HG02642 (cell line): ENCODE data around the gene RNF224.

Experiments used
- ATAC-seq: cut with Tn5 transposase; IDR thresholded peaks from one replicate; pipeline ENCODE4 v1.9.1; 2021; ENCODE audit warnings: mild to moderate bottlenecking; ENCODE audit not compliant: unreplicated experiment, poor library complexity

Gene RNF224

DNA sequence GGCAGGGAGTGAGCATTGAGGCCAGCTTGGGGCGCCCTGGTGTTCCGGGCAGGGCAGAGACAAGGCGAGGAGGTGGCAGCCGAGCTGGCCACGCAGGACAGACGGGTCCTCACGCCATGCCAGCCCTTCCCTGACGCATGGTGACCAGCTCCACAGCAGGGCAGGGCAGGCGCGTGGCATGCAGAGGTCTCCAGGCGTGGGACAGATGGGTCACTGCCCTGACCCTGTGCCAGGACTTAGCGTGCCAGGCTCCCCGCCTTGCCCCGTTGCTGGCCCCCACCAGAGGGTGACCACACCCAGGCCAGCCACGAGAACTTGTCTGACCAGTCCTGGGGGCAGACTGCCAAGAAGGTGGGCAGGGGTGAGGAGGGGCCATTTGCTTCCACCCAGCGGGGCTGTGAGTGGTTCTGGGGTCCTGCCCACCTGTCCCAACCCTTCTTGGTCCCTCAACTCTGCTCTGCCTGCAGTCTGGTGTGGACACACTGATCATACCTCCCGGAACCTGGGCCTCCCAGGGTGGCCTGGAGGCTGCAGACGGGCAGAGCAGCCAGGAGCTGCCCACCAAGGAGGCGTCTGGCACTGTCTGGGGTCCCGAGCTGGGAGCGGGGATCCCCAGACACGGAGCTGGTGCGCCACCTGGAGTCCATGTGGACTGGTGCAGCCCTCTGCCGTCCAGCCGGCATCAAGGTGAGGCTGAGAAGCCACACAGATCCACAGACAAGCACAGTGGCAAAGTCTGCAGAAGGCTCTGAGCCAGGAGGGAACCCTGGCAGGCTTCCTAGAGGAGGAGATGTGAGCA is at the start of gene RNF224:
Gene RNF224 (plus strand): TSS at position 449 of the 799 bp plus-strand sequence. CDS start 834 bp downstream, outside the sequence.
- ATAC-seq, result no peak

DNA sequence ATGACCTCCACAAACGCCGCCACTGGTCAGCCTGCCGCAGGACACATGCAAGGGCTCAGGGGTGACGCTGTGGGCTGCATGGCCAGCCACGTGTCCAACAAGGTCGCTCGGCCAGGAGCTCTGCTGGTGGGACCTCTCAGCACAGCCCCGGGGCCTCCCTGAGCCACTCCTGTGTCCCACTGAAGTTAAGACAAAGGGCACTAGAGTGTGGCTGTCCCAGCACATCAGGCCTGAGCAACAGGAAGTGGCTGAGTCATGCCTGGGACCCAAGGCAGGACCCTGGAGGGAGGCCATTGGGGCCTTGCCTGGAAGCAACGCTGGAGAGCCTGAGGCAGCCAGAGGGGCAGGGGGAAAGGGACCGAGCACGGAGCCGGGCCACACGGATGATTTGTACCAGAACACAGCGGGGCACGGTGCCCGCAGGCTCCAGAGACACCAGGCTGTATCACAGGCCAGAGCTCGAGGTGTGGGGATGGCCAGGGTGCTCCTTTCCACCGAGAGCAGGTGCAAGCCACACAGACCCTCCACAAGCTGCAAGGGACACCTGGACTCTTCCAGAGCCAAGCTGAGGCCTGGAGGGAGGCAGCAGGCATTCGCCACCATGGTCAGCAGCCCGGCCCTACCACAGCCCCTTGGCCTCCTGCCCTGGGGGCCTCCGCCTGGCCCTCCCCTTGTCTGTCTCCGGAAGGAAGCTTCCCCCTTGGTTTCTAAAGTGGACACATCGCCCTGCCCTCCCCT is 48.9 kb upstream of the RNF224 start:
- no peak for ATAC-seq

DNA sequence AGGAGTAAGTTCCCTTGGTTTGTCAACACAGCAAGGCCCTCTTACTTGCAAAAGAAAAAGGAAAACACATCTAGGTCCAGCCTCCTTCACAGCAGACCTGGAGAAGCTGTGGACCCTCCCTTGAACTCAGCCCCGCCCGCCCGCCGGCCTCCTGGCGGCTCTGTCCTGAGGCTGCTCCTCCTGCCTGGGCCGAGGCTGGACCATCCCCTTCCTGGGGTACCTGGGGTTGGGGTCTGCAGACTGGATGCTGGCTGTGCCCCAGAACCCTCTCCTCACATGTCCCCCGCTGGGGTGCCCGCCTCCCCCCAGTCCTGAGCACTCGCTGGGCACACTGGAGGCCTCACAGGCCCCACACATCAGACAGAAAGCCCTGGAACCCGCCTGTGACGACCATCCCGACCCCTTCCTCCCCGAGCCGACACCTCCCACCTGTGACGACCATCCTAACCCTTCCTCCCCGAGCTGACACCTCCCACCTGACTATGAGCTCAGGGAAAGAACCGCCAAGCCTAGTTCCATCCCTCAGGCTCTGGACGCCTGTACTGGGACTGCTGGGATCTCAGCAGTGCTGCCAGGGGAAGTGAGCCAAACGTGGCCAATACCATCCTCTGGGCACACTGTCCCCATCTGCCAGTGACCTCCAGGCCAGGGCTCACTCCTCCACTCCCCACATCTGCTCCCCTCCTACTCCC is 48.2 kb upstream of the RNF224 start:
- no peak for ATAC-seq

DNA sequence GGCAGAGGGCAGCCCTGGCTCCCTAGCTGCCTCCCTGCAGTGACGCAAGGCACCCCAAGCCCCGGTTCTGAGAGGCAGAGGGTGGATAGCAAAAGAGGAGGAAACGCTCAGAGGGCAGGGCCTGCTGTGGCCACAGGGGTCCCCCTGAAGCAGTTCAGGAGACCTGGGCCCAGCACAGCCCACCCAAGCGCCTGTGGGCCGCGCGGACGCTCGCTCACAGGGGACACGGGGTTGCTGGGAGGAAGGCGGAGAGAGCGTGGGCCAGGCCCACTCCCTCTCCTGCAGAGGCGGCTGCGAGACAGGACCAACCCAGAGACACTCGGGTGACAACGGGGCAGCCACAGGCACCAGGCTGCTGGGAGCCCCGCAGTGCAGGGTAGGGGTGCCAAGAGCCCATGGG is 47.5 kb upstream of the RNF224 start:
- ATAC-seq, result no peak

DNA sequence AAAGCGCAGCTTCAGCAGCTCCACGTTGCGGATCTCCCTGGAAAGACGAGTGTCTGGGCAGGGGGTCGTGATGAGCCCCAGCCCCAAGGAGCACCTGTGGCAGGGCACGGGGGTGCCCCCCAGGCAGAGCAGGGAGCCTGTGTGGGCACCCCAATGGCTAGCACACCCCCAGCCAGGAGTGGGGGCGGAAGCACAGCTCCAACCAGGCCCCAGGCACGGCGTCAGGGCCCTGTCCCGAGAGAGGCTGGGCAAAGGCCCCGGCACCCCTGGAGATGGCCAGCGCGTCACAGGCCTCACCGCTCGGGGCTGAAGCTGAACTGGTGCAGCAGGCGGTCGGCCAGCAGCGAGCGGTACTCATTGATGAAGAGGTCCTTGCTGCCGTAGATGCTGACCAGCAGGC is 46.8 kb upstream of the RNF224 start:
- no peak for ATAC-seq

DNA sequence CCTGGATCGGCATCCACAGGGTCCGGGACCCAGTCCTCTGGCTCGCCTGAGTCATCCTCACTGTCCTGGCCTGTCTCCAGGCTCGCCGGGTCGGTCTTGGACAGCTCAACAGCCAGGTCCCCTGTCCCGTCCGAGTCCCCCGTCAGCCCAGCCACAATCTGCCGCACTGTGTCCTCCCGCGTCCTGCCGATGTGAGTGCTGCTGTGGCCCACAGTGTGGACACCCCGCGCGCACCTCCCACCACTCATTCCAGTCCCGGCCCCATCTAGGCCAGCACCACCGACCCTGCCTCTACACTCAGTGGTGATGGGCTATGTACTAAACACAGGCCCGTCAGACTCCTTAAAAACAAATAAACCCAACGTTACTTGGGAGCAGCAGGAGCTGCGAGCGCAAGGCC is 45.6 kb upstream of the RNF224 start:
- ATAC-seq, result no peak

DNA sequence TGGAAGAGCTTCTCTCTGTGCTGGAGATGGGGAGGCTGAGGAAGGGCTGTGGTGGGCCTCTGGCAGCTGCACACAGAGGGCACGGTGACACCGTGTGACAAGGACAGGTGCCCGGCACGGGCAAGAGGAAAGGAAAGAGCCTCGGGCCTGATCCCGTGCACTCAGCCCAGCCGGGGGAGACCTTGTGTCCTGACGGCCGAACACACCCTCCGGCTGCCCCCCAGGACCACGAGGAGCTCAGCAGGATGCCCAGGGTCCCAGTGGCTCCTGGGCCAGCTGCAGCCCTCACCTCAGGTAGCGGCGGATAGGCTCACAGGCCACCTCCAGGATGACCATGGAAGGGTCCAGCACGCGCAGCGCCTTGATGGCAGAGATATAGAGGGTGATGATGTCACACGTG is 44.5 kb upstream of the RNF224 start:
- ATAC-seq, result no peak

DNA sequence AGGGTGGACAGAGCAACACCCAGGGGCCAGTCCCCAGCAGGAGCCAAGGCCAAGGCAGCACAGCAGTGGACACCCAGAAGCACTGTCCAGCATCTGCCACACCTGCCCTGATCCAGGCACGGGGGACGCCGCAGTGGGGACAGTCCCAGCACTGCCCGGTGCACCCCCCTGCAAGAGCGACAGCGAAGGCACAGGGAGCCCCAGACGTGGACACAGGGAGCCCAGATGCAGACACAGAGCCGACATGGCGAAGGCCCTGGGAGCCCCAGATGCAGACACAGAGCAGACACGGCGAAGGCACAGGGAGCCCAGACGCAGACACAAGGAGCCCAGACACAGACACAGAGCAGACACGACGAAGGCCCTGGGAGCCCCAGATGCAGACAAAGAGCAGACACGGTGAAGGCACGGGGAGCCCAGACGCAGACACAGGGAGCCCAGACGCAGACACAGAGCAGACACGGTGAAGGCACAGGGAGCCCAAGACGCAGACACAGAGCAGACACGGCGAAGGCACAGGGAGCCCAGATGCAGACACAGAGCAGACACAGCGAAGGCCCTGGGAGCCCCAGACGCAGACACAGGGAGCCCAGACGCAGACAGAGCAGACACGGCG is 43.2 kb upstream of the RNF224 start:
- no peak for ATAC-seq

DNA sequence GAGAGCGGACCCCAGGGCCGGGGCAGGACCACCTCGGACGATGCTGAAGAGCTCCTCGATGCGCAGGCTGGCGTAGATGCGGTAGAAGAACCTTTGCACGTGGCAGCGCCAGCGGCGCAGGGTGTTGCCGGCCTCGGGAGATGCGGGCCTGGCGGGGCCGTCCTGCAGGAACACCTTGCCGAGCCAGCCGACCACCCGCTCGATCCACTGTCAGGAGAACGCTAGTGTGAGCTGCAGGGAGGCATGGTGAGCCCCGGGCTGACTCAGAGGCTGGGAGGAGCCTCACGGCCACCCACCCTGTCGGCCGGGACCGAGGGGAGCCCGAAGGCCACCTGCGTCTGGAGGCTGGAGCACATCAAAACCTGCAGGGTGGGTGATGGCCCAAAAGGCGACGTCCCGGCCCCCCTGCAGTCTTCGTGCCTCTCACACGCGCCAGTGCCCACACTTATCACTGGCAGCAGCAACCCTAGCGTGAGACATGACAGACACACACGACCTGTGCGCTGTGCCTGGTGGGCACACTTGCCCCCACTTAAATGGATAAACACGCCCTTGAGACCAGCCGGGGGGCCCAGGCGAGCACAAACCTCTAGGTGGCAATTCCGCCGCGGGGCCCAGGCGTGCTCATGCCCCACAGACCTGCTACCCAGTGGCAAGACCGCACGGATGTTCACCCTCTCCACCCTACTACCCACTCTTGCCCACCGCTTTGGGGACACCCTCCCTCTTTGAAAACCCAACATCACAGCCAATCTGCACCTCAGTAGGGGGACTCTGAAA is 42.2 kb upstream of the RNF224 start:
- ATAC-seq, result no peak

DNA sequence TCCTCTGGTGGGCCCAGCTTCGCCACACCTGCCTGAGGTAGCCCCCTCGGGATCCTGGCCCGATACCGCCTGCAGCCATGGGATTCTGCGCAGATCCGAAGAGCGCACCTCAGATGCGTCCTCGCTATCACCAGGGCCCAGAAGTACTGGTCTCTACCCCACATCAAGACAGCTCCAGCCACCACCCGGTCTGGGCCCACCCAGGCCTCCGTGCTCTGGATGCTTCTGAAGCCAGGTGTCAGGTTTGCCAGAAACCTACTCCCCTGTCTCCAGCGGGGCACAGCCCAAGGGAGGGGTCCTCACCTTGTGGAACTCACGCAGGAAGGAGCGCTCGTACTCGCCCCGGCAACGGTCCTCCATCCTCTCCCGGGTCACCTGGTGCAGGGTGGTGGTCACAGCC is 41.4 kb upstream of the RNF224 start:
- ATAC-seq, result no peak

DNA sequence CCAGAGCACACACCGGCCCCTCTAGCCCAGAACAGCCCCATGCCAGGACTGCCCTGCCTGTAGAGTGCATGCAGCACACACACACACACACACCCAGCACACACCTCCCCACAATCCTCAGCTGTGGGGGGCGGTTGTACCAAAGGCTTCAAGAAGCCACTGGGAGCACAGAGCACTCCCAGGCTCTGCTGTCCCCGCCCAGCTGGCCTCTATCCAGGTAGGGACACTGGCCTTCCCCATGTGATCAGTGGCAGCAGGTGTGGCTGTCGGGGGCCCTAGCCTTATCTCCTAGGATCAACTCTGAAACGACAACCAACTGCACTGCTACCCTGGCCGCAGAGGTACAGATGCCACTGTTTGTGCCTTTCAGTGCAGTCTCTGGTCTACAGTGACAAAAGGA is 40.9 kb upstream of the RNF224 start:
- no peak for ATAC-seq

DNA sequence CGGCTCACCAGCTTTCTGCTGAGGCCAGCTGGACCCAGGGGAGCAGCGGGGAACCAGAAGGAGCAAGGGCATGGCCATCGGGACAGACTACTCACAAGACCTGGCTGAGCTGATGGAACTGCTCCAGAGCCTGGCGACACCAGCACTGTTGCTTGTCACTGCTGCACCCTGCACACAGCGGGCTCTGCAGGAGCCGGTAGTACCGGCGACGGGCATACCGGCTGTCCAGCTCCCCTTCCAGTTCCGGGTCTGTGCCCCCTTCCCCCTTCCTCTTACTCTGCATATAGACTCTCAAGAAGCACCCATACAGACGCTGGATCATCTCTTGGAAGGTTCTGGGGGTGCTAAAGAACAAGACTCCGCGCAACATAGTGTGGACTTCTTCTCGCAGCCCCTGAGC is 39.9 kb upstream of the RNF224 start:
- ATAC-seq, result no peak

DNA sequence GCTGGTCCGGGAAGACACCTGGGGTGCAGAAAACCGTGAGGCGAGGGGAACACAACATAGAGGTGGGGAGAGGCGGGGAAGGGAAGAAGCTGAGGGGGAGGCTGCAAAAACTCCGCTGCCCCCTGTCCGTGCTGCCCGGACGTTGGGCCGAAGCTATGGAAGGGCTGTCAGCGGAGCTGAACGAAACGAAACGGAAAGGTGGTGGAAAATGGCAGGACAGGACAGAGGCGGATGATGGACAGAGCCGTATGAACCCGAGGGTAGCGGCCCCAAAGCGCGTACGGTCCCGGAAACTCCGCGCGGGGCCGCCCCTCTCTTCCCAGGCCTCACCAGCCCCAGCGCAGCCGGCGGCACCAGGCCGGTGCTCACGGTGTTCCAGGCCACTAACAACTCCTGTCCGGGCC is 39.2 kb upstream of the RNF224 start:
- no peak for ATAC-seq

DNA sequence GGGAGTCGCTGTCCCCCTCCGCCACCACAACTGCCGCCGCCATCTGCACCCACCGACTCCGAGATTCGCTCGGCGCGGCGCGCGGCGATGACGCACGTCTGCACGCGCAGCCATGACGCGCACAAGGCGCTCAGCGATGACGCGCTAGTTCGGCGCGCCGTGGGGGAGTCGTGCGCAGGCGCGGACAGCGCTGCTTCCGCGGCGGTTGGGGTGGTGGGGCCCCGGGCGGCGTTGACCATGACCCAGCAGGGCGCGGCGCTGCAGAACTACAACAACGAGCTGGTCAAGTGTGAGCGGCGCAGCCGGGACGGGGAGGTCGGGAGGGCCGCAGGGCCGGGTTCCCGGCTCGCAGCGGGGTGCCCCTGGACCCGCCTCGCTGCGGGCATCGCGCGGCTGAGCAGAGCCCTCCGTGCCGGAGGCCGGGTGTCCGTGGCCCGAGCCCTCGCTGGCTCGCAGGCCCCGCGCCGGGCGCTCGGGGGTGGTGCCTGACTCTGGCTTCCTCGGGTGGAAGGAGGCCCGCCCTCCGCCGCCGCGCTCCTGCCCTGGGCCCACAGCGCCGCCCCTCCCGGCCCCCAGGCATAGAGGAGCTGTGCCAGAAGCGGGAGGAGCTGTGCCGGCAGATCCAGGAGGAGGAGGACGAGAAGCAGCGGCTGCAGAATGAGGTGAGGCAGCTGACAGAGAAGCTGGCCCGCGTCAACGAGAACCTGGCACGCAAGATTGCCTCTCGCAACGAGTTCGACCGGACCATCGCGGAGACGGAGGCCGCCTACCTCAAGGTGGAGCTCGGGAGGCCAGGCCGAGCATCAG is 38.6 kb upstream of the RNF224 start, which contains the start of the genes ANAPC2 and SSNA1:
Gene ANAPC2 (minus strand): TSS at position 71 of the 807 bp plus-strand sequence. CDS start 28 bp downstream, at position 43.
Gene SSNA1 (plus strand): TSS at position 187 of the 807 bp plus-strand sequence. CDS start 51 bp downstream, at position 238.
- ATAC-seq, result peak; percentile 80

DNA sequence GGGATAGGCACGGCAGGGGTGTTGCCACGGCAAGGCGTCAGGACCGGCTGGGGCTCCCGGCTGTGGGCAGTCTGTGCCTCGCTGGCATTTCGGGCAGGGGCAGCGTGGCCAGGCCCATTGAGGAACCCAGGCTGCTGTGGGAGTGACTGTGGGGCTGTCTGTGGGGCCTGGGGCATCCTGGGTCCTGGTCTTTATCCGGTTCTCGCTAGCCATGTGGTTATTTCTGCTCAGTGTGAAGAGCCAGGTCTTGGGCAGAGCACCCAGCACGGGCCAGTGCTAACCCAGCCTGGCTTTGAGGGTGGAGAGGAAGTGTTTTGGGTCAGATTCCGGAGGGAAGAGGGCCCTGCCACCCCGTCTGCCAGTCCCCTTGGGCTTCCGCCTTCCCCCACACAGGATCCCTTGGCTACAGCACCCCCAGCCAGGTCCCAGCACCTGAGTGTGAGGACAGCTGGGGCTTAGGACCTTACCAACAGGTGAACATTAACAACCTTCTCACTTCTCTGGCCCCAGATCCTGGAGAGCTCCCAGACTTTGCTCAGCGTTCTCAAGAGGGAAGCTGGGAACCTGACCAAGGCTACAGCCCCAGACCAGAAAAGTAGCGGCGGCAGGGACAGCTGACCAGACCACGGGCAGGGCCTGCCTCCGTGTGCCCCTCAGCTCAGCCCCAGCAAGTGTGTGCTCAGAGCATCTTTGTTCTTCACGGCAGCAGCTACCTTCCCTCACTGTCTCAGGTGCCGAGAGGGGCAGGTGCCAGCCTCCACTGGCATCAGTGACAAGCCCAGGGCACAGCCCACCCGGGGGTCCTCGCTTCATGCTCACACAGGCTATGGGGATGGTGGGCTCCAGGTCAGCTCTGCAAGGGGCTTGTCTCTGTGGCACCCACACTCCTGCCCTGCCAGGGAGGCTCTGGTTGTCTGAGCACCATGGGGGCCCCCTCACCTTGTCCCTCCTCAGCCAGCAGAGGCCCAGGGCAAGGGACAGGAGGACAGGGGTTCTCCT is 37.7 kb upstream of the RNF224 start:
- ATAC-seq, result no peak

DNA sequence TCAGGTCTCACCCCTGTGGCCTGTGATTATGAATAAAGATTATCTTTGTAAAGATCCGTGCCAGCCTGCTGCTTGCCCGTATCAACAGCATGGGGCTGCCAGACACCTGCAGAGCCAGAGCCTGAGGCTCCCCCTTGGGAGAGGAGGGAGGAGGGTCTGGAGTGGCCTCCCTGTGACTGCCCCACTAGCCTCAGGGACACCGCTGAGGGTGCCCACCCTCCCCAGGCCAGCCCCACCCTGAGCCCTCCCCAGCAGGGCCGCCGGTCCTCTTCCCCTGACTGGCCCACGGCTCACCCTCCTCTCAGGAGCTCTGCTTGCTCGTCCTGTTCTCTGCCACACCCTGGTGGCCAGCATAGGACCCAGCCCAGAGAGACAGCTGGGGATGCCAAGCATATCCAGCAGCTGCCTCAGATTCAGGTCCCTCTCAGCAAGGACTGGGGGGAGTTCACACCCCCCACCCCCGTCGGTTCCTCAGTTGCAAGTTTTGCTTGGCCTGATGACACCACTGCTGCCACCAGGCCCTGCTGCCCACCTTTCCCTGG is 36.9 kb upstream of the RNF224 start:
- ATAC-seq, result no peak

DNA sequence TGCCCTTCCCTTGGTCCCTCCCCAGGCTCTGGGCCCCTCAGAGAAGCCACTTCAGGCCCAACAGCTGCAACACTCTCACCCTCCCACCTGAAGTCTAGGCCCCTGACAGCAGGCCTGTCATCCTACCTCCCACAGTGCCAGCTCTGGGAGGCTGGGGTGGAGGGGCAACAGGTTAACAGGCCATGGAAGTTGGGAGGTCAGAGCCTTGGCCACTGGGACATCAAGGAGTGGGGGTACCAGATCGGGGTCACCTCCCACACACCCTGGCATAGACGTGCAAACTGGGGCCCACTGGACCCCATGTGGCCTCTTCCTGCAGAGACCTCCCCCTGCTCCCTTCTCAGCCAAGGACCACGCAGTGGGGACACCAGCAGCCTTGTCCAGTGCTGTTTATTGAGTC is 36.1 kb upstream of the RNF224 start:
- ATAC-seq, result no peak
